SH-SY5Y (cell line): ENCODE data around the gene MEGF9.

Experiments used
- GATA2 ChIP-seq: IDR thresholded peaks from 2 replicates; pipeline ENCODE4 v1.6.1; 2011; ENCODE audit warnings: mild to moderate bottlenecking, low read depth, low read length
- GATA3 ChIP-seq: IDR thresholded peaks from 2 replicates; pipeline ENCODE4 v1.6.1; 2011; ENCODE audit warnings: low read depth, mild to moderate bottlenecking, low read length, moderate library complexity

DNA sequence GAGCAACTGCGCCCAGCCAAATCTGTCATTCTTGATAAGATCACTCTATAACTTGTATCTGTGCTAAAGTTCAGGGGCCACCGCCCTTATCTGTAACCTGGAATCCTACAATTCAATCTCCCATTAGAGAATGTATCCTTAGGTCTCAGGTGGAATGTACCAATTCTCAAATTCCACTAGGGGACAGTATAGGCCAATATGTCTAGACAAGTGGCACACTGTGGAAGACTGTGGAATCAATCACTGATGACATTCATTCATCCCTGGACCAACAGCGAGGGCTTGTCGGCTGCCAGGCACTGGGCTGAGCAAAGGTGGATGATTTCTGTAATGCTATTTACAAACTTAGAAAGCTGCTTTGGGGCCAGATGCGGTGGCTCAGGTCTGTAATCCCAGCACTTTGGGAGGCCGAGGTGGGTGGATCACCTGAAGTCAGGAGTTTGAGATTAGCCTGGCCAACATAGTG is 28.7 kb upstream of the MEGF9 start:
- TF ChIP-seq GATA3: no peak
- no peak for TF ChIP-seq GATA2
